PC-3 (cell line): Measurements from ENCODE around the gene VRK3.

Experiments
- CTCF ChIP-seq: fragments of 300-600 bp; sonication (generic); conservative IDR thresholded peaks from 2 replicates; pipeline ENCODE4 v1.5.1; 2017; ENCODE audit warnings: antibody characterized with exemption, low read depth, mild to moderate bottlenecking, low read length
- EZH2 ChIP-seq: fragments of 300-600 bp; sonication (generic); IDR thresholded peaks from one replicate; pipeline ENCODE4 v1.6.1; 2017; ENCODE audit warnings: antibody characterized with exemption, mild to moderate bottlenecking, low read length; ENCODE audit not compliant: unreplicated experiment
- EZH2phosphoT487 ChIP-seq: fragments of 300-600 bp; sonication (generic); IDR thresholded peaks from 2 replicates; pipeline ENCODE4 v1.6.1; 2018; ENCODE audit warnings: mild to moderate bottlenecking, antibody characterized with exemption, low read length, borderline replicate concordance

- TF ChIP-seq CTCF = no peak
- no peak for TF ChIP-seq EZH2phosphoT487
- TF ChIP-seq EZH2 = no peak
Measured at GRCh38 chr19:49950590-49950948, 74.6 kb downstream of the VRK3 start.
